Occipital lobe (tissue), 2 donors: ENCODE data around the gene STRADA. TPM values are rescaled to one million over a fixed set of nuclear protein-coding genes. Genes with fewer than 3 reads are reported as not detected.
A peak's percentile ranks its signal among the peaks of the same experiment; 100 is the strongest.

Experiments used
- DNase-seq: peaks from one replicate; lab custom pipeline; 2025; lab: John Stamatoyannopoulos, UW
- total RNA-seq: library from RNA; depleted of rRNA; stranded (reverse); fragments of >200 nt; gene quantifications from one replicate; pipeline ENCODE4 v1.2.3, GENCODE V29; 2014

The STRADA gene, protein sequence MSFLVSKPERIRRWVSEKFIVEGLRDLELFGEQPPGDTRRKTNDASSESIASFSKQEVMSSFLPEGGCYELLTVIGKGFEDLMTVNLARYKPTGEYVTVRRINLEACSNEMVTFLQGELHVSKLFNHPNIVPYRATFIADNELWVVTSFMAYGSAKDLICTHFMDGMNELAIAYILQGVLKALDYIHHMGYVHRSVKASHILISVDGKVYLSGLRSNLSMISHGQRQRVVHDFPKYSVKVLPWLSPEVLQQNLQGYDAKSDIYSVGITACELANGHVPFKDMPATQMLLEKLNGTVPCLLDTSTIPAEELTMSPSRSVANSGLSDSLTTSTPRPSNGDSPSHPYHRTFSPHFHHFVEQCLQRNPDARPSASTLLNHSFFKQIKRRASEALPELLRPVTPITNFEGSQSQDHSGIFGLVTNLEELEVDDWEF
- 27.8 TPM for total RNA-seq

DNA sequence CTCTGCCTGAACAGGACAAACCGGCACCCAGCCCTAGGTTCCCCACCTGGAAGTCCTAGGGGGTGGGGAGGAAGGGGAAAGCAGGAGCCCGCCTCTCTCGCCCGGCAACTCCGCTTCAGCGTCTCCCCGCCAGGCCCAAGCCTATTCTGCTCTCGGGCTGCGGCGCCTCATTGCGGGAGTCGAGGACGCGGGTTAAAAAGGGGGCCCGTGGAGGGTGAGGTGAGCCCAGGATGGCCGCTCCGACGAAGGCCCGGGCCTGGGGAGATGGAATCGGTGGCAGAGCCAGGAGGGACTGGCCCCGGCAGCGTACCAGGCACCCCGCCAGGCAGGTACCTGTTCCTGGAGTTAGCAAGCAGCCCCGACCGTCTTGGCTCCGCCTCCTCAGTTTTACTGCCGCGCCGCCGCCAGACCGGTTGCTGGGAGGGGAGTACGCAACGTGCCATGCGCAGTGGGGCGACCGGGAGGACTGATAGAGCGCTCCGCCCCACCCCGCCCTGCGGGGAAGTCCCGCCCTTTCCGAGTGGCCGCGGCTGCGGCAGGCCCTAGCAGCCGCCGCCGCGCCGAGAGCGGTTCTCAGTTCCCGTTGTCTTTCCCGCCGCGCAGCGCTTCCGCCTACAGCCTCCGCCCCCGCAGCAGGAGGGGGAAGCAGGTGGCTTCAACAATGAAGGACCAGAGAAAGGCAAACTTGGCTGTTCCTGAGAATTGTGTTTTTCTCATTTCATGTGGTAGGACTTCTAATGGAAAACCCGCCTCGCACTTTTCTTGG is at the start of gene STRADA:
TSS of gene STRADA (minus strand) at position 392 of the 766 bp plus-strand sequence. CDS start 13,430 bp downstream, outside the sequence.
- DNase-seq: peak; percentile 96

DNA sequence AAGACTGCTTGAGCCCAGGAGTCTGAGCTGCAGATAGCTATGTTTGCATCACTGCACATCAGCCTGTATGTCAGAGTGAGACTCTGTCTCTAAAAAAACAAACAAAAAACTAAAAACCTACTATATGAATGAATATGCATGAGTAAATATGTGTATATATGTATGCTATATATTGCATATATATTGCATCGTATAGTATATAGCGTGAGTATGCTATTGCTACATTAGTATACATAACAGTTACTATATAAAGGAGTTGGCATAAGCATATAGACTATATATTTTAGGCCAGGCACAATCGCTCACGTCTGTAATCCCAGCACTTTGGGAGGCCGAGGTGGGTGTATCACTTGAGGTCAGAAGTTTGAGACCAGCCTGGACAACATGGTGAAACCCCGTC is 48.5 kb upstream of the STRADA start:
- no peak for DNase-seq

DNA sequence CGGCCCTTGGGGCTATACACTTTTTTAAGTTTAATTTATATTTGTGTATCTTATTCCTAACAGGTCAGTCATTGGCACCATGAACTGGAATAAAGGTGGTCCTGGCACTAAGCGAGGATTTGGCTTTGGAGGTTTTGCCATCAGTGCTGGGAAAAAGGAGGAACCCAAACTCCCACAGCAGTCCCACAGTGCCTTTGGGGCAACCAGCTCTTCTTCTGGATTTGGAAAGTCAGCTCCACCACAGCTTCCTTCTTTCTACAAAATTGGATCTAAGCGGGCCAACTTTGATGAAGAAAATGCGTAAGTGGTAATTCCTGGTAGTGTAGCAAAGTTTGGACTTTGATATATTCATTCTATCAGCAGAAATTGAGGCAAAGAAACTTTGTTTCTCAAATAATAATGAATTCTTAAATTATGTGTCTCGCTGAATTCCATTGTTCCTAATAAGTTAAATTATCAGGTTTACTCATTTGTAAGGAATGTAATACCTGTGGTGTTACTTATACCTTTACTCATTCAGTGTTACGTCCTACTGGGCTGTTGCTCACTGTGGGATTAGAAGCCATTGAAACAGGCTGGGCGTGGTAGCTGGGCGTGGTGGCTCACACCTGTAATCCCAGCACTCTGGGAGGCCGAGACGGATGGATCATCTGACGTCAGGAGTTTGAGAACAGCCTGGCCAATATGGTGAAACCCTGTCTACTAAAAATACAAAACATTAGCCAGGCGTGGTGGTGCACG is 45.5 kb upstream of the STRADA start:
- no peak for DNase-seq

DNA sequence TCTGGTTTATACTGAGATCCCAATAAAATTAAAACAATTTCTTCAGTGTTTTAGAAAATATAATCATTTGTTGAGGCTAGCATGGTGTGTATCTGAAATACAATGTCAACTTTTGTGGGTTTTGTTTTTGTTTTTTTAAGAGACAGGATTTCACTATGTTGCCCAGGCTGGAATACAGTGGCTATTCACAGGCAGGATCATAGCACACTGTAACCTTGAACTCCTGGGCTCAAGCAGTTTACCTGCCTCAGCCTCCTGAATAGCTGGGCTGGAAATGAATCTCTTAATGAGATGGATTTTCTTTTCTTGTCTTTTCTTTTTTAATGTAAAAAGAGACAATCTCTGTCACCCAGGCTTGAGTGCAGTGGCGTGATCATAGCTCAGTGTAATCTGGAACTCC is 44.5 kb upstream of the STRADA start:
- DNase-seq: no peak

DNA sequence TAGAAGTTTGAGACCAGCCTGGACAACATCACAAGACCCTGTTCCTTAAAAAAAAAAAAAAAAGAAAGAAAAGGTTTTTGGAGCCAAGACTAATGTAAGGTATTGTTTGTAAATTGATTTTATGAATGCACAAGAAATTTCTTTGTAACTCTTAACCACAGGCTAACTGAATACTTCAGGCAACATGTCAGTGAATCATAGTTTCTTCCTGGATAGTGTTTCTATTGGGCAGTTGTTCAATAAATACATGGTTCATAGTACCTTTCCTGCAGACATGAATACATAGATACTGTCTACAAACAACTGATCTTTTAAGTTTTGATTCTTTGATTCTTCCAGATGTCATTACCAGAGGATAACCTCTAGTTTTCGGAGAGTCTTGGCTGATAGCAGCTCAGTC is 44.0 kb upstream of the STRADA start:
- DNase-seq: no peak

DNA sequence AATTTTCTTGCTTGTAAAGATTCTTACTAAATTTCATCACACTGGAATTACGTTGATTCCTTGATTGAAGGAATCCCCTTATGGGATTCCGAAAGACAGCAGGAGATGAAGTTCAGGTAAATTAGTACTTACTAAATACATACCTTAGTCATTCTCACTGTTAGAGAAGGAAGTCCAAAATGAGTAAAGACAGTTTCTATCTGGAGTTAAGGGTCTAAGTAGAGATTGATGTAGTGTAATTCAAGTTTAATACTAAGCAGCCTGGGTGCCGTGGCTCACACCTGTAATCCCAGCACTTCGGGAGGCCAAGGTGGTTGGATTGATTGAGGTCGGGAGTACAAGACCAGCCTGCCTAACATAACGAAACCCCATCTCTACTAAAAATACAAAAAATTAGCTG is 41.9 kb upstream of the STRADA start:
- no peak for DNase-seq

DNA sequence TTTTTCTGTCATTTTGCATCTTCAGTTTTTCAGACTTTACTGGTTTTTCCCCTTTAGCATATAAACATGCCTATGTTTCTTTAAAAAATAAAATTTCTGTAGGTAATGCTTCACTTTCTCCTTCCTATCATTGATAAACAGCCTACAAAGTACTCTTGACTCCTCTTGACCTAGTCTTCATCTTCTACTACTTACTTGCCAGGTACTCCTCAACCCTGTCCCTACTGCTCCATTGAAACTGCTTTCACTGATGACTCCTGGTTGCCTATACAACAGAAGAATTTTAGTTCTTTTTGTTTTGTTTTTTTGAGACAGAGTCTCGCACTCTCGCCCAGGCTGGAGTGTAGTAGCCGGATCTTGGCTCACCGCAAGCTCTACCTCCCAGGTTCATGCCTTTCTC is 39.3 kb upstream of the STRADA start:
- no peak for DNase-seq

DNA sequence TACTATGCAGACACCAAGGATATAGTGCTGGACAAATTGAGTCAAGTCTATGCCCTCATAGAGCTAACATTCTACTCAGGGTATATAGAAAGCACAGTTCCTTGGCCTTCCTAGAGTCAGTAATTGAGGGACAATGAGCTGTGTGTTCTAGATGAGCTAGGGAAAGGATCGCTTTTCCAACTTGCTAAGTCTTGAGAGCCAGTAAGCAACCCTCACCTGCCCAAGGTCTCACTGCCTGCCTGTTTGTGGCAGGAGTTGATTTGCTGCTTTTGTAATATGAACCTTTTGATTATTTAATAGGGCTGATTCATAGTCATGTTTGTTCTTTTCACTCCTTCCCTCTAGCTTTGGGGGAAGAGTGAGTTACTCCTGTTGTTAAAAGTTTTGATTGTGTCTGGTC is 38.9 kb upstream of the STRADA start:
- DNase-seq: no peak

DNA sequence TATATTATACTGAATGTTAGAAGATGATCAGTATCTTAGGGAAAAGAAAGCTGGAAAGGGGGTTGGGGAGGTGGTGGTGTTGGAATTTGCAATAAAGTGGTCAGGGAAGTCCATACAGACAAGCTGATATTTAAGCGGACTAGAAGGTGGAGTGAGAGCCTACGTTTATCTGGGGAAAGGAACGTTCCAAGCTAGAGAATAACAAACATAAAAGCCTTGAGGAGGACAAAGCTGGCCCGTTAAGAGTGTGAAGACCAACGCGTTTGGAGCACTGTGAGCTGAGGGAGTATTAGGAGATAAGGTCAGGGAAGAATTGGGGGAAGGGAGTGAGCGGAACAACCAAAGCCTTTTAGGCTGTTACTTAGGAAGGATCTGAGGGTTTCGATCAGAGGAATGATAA is 33.8 kb upstream of the STRADA start:
- DNase-seq: no peak

DNA sequence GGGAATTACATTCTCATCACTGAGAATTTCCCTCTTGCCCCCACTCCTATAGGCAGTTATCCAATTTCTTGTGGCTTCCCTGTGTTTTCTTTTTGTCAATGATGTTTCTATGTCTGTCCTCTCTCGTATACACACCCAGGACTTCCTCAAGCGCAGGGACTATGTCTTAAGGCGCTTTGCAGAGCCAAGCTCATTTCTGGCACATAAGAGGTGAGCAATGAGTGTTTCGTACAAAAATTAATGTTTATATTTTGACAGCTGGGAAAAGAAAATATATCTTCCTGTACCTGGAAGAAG is 33.3 kb upstream of the STRADA start:
- DNase-seq: no peak

DNA sequence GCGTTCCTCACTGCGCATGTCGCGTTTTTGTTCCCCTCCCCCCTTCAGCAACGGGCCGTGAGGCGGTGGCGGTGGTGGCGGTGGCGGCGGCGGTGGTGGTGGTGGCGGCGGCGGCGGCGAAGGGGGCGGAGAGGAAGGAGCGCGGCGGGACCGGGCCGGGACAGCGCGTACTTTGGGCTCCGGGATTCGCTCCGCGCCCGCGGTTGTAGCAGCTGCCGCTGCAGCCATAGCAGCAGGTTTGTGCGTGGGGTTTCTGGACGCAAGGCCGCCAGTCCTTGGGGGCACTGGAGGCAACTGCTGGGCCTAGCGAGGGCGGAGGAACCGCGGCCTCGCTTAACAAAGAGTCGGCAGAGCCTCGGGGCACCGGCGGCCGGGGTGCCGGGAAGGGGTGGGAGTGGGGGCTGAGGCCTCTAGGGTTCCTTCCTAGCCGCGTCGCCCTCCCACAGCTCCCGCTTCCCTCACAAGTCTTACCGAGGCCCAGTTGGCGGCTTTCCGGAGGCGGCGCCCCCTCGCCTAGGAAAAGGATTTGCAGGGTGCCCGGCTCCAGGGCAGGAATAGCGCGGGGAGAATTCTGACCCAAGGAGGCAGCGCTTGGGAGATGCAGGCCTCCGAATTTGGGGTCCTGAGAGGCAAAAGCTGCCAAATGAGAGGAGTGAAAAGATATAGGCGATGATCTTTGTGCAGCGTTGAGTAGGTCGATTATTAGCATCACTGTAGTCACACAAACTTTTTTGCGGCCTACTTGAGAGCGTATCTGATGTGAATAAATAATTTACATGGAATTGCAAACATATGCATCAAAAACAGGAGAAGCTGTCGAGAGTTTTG is 32.8 kb upstream of the STRADA start, which contains the start of gene DDX42:
TSS of gene DDX42 (plus strand) at position 30 of the 828 bp plus-strand sequence. CDS start 12,880 bp downstream, outside the sequence.
- DNase-seq: peak; percentile 61

DNA sequence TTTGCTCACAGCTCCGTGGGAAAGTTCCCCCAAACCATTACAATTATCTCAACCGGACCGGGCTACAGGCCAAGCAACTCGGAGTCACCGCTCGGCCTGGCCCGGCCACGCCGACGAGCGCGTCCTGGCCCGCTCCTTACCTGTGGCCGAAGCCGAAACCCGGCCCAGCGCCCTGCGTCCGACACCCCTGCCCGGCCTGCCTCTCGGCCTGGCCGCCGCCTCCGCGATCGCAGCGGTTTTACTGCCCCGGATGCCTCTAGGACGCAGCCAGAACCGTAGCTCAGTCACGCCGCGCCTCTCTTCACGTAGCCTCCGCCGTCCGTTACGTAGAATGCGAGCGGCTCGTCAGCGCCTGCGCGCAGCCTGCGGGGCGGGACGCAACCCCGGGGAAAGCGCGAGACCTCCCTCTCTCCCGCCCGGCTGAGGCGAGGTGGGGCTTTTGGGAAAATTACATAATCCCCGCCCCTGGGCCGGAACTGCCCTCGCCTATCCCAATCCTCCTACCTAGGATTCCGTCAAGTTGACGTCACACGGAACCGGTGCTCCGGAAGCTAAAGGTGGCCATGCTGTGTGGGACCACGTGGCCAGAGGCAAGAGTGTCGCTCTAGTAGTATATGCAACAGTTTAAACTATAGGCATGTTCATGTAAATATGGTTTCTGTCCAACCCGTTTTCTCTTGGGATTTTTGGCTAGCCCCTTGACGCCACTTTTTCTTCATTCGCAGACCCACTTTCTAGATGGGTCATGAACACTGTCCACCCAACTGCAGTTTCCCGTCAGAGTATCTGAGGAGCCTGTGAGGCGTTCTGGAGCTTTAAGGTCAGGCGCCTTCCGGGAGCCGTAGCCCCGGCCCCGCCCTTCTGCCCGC is 31.9 kb upstream of the STRADA start, which contains the start of gene CCDC47:
TSS of gene CCDC47 (minus strand) at position 326 of the 869 bp plus-strand sequence. CDS start 7,422 bp downstream, outside the sequence.
- peak; percentile 99 for DNase-seq

DNA sequence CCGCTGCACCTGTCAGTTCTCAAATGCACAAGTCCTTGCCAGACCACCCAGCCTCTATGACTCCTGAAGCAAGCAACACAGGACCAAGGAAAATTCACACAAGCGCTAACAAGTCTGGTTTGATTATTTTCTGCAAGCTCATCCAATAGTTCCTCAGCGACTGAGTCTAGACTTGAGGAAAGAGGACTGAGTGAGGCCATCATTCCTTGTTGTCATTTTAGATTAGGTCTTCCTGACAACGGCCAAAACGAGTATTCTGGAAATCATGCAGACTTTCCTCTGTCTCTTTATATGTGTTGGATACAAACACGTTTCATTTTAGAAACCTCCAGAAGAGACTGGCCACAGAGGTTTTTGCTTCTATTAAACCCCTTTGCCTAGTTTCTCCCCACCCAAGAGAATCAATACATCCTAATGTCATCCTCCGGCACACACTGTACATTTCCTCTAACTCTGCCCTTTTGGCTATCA is 31.2 kb upstream of the STRADA start:
- no peak for DNase-seq

DNA sequence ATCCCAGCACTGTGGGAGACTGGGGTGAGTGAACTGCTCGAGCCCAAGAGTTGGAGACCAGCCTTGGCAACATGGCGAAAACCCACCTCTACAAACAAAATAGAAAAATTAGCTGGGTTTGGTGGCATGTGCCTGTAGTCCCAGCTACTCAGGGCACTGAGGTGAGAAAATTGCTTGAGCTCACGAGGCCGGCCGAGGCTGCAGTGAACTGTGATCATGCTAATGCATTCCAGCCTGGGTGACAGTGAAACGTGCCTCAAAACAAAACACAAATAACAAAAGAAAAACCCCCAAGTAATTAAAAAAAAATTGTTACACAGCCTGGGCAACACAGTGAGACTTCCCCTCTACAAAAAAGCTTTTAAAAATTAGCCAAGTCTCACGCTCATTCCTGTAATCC is 26.8 kb upstream of the STRADA start:
- DNase-seq: no peak

DNA sequence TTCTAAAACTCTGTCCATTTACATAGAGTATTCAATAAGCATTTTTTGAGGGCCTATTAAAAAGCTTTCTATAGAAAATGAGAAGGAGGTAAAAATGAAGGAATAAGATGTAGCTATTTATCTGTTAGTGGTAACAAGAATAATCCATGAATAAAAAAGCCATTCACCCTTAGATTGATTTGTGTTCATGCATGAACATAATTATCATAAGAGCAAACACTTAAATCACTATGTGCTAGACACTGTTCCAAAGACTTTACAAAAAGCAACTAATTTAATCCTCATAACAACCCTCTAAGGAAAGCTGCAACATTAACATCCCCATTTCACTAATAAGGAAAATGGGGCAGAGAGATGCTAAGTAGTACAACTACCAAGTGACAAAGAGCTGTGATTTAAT is 25.2 kb upstream of the STRADA start:
- no peak for DNase-seq

DNA sequence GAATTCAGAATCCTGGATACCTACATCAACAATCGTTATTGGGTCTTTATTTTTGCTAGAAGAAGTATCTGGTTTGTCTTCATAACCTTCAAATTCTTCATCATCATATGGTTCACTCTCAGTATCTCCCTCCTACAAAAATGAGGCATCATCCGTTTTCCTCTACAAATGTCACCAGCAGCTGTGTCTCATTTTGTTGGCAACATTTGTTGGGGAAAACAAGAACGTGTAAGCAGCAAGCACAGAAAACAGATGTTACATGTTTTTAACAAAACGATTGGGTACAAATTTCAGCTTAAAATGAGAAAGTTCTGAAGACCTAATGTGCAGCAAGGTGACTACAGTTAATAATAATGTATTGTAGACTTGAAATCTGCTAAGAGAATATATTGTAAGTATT is 23.1 kb upstream of the STRADA start:
- no peak for DNase-seq

DNA sequence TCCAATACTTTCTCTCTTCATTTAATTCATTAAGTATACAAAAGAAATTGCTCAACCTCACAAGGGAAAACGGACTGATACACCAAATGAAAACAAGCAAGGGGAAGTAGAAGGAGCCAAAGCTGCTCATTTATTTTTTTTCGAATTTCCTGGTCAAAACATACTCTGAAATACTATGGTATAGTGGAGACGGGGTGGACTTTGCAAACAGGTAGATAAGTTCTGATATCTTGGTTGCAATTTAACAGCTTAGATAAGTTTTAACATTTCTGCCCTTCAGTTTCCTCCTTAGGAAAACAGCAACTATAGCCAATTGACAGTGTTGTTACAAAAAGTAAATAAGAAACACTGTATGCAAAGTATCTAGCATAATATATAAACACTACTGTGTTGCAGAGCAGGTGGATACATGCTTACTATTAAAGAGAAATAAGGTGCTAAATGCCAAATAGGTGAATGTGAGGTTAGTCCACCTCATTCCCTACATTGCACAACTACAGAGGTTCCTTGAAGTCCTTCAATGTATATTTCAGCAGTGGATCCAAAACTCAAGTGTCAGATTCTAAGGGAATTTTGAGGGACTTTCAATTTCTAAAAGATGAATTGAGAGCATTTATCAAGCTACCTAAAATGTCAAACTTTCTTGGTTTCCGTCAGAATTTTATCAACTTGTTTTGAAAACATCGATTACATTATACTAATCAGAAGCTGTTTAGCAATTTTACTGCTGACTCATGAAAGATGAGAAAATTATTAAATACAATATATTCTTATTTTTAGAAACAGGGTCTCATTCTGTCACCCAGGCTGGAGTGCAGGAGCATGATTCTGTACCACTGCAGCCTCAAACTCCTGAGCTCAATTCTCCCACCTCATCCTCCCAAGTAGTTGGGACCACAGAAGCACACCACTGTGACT is 20.8 kb upstream of the STRADA start:
- DNase-seq: no peak

DNA sequence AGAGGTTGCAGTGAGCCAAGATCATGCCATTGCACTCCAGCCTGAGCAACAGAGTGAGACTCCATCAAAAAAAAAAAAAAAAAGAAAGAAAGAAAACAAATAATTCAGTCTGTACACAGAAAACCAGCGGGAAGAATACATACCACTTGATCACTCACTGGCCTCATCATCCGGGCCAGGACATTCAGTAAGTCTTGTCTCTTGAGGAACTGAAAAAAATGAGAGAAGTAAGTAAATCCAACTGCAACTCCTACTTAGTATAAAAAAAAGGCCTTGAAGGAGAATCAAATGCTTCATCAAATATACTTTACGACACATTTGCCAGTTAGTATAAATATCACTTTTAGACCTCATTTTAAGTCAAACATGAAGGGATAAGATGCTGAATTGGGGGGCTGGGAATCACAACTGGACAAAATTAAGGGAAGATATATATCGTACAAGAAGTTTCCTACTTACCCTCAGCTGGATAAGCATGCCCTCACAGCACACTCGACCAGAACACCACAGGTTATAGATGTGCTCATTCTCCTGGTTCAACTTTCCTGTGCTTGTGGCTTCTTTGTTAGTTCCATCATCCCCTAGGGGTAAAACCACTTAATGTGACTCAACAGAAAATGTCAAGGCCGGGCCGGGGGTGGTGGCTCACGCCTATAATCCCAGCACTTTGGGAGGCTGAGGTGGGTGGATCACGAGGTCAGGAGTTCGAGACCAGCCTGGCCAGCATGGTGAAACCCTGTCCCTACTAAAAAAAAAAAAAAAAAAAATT is 19.4 kb upstream of the STRADA start:
- DNase-seq: no peak
